K562 (cell line): ENCODE measurements around the gene CHRDL2. TPM values are rescaled to one million over a fixed set of nuclear protein-coding genes. Genes with fewer than 3 reads are reported as not detected.

Experiments
- DMBX1 ChIP-seq: fragments of 250-450 bp; sonication (Bioruptor Pico); IDR thresholded peaks from 2 replicates; pipeline ENCODE4 v1.8.0; 2022; ENCODE audit warnings: inconsistent platforms, mild to moderate bottlenecking, moderate library complexity, borderline replicate concordance
- FOXM1 ChIP-seq, 2 experiments: fragments of 450-650 bp in 1 of 2; sonication (generic) in 1 of 2; formaldehyde crosslinking in 1 of 2; IDR thresholded peaks; 2 replicates each; pipeline versions ENCODE4 v1.6.1 to v1.9.0; 2017 to 2022; ENCODE audit warnings: low read depth in 2 of 2, mild to moderate bottlenecking in 2 of 2, missing genetic modification reagents in 1 of 2, moderate library complexity in 1 of 2
- HIVEP1 ChIP-seq: fragments of 250-450 bp; sonication (Bioruptor Pico); IDR thresholded peaks from 2 replicates; pipeline ENCODE4 v1.4.0; 2020; ENCODE audit warnings: mild to moderate bottlenecking
- LARP7 ChIP-seq: fragments of 450-650 bp; IDR thresholded peaks from 2 replicates; pipeline ENCODE4 v1.6.1; 2016
- MBD1 ChIP-seq: fragments of 250-450 bp; sonication (Bioruptor Pico); IDR thresholded peaks from 2 replicates; pipeline ENCODE4 v1.8.0; 2022; ENCODE audit warnings: inconsistent platforms
- MCM3 ChIP-seq: fragments of 450-650 bp; IDR thresholded peaks from 2 replicates; pipeline ENCODE4 v1.6.1; 2016
- NCOA2 ChIP-seq, 2 experiments: fragments of 450-650 bp; IDR thresholded peaks; 2 replicates each; pipeline ENCODE4 v1.6.1; 2018; ENCODE audit warnings: mild to moderate bottlenecking in 2 of 2, moderate library complexity in 1 of 2; ENCODE audit not compliant: partially characterized antibody in 2 of 2
- PHF8 ChIP-seq: fragments of 200-600 bp; sonication (generic); IDR thresholded peaks from 2 replicates; pipeline ENCODE4 v1.6.1; 2012; ENCODE audit warnings: mixed run types, mild to moderate bottlenecking, inconsistent platforms, low read length, moderate library complexity, borderline replicate concordance
- PRPF4 ChIP-seq: fragments of 200-400 bp; formaldehyde crosslinking; IDR thresholded peaks from one replicate; pipeline ENCODE4 v1.6.1; 2017; ENCODE audit warnings: low read length, low read depth, mild to moderate bottlenecking; ENCODE audit not compliant: insufficient read depth, poor library complexity, severe bottlenecking
- RBM15 ChIP-seq: fragments of 200-400 bp; formaldehyde crosslinking; IDR thresholded peaks from 2 replicates; pipeline ENCODE4 v1.6.1; 2018; ENCODE audit warnings: mild to moderate bottlenecking, low read length, moderate library complexity; ENCODE audit not compliant: insufficient read depth
- SIN3B ChIP-seq: fragments of 450-650 bp; IDR thresholded peaks from 2 replicates; pipeline ENCODE4 v1.6.1; 2017; ENCODE audit warnings: low read depth, mild to moderate bottlenecking, moderate library complexity
- TOE1 ChIP-seq, 2 experiments: fragments of 450-650 bp in 1 of 2; sonication (generic) in 1 of 2; formaldehyde crosslinking in 1 of 2; IDR thresholded peaks; 2 replicates each; pipeline versions ENCODE4 v1.7.1 to v1.8.0; 2016 to 2022; ENCODE audit warnings: borderline replicate concordance in 2 of 2, mild to moderate bottlenecking in 2 of 2, antibody characterized with exemption in 1 of 2, inconsistent platforms in 1 of 2, low read depth in 1 of 2, missing genetic modification reagents in 1 of 2, moderate library complexity in 1 of 2
- ZC3H11A ChIP-seq: IDR thresholded peaks from 2 replicates; pipeline ENCODE4 v1.6.1; 2012; ENCODE audit warnings: low read depth, low read length, improper control_type of control experiment
- ZKSCAN1 ChIP-seq: fragments of 150-350 bp; IDR thresholded peaks from 2 replicates; pipeline ENCODE4 v1.6.1; 2016; ENCODE audit warnings: low read depth, low read length
- ZNF512 ChIP-seq: IDR thresholded peaks from 2 replicates; pipeline ENCODE4 v1.6.1; 2016; ENCODE audit warnings: missing genetic modification characterization, missing compliant biosample characterization
- polyA plus RNA-seq, 8 experiments: library from polyadenylated mRNA; depleted of rRNA in 4 of 8; stranded (reverse) in 5 of 8; unstranded in 3 of 8; fragments of >200 nt; fragmentation: Nextera tagmentation in 2 of 8; fragmentation: Illumina TruSeq in 1 of 8; extraction: Ambion mirVana in 2 of 8; extraction: Trizol in 1 of 8; gene quantifications; 2 replicates each; pipeline versions ENCODE4 v1.2.1 to v1.2.3, GENCODE V29; 2011 to 2014; ENCODE audit warnings: inconsistent platforms in 1 of 8, missing spikeins in 1 of 8
- total RNA-seq, 7 experiments: library from RNA; depleted of rRNA in 6 of 7; stranded (reverse); fragments of >200 nt in 6 of 7; fragmentation: Illumina TruSeq in 2 of 7; extraction: Trizol in 2 of 7; gene quantifications; 2 replicates each; pipeline versions ENCODE4 v1.2.1 to v1.2.3, GENCODE V29; 2011 to 2021; ENCODE audit warnings: low replicate concordance in 1 of 7
- TF ChIP-seq, protein P1 (sequence below): fragments of 450-650 bp; IDR thresholded peaks from 2 replicates; pipeline ENCODE4 v1.6.1; 2017; ENCODE audit warnings: antibody characterized with exemption, mild to moderate bottlenecking
- TF ChIP-seq, protein P2 (sequence below): sonication (generic); formaldehyde crosslinking; IDR thresholded peaks from 2 replicates; pipeline ENCODE4 v1.8.0; 2022; ENCODE audit warnings: mild to moderate bottlenecking, missing genetic modification reagents, borderline replicate concordance

The CHRDL2 gene
- total and polyA plus RNA-seq, 9 of the 15 experiments (the other 6 are each of a cell fraction or from before 2014, with no cell fraction given): not detected

- TF ChIP-seq, protein P1, sequence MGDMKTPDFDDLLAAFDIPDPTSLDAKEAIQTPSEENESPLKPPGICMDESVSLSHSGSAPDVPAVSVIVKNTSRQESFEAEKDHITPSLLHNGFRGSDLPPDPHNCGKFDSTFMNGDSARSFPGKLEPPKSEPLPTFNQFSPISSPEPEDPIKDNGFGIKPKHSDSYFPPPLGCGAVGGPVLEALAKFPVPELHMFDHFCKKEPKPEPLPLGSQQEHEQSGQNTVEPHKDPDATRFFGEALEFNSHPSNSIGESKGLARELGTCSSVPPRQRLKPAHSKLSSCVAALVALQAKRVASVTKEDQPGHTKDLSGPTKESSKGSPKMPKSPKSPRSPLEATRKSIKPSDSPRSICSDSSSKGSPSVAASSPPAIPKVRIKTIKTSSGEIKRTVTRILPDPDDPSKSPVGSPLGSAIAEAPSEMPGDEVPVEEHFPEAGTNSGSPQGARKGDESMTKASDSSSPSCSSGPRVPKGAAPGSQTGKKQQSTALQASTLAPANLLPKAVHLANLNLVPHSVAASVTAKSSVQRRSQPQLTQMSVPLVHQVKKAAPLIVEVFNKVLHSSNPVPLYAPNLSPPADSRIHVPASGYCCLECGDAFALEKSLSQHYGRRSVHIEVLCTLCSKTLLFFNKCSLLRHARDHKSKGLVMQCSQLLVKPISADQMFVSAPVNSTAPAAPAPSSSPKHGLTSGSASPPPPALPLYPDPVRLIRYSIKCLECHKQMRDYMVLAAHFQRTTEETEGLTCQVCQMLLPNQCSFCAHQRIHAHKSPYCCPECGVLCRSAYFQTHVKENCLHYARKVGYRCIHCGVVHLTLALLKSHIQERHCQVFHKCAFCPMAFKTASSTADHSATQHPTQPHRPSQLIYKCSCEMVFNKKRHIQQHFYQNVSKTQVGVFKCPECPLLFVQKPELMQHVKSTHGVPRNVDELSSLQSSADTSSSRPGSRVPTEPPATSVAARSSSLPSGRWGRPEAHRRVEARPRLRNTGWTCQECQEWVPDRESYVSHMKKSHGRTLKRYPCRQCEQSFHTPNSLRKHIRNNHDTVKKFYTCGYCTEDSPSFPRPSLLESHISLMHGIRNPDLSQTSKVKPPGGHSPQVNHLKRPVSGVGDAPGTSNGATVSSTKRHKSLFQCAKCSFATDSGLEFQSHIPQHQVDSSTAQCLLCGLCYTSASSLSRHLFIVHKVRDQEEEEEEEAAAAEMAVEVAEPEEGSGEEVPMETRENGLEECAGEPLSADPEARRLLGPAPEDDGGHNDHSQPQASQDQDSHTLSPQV: no peak
- TF ChIP-seq RBM15 (no peak), ZC3H11A (no peak), MCM3 (no peak), PRPF4 (no peak), LARP7 (no peak), NCOA2 (IDR thresholded peaks at IDR 0.05; ENCODE audit: partially characterized antibody in 2 of 2) (no peak), ZNF512 (no peak), PHF8 (no peak), FOXM1 (IDR thresholded peaks at IDR 0.05; ENCODE audit: low read depth) (no peak), FOXM1 (CRISPR knock-in tag; IDR thresholded peaks at IDR 0.05; ENCODE audit: low read depth) (no peak), HIVEP1 (CRISPR knock-in tag) (no peak), SIN3B (no peak), MBD1 (CRISPR knock-in tag) (no peak), TOE1 (IDR thresholded peaks at IDR 0.05; ENCODE audit: borderline replicate concordance) (no peak), TOE1 (CRISPR knock-in tag; IDR thresholded peaks at IDR 0.05; ENCODE audit: borderline replicate concordance, low read depth) (no peak), DMBX1 (no peak), ZKSCAN1 (no peak)
- TF ChIP-seq, protein P2, sequence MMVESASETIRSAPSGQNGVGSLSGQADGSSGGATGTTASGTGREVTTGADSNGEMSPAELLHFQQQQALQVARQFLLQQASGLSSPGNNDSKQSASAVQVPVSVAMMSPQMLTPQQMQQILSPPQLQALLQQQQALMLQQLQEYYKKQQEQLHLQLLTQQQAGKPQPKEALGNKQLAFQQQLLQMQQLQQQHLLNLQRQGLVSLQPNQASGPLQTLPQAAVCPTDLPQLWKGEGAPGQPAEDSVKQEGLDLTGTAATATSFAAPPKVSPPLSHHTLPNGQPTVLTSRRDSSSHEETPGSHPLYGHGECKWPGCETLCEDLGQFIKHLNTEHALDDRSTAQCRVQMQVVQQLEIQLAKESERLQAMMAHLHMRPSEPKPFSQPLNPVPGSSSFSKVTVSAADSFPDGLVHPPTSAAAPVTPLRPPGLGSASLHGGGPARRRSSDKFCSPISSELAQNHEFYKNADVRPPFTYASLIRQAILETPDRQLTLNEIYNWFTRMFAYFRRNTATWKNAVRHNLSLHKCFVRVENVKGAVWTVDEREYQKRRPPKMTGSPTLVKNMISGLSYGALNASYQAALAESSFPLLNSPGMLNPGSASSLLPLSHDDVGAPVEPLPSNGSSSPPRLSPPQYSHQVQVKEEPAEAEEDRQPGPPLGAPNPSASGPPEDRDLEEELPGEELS (CRISPR knock-in tag): no peak
Measured at GRCh38 chr11:74672956-74673692, 58.1 kb downstream of the CHRDL2 start (continued).
